Measurements from ENCODE around the gene EXO5.
"Not testable (repeated sequence)": the region's sequence is repeated elsewhere in the genome, so short reads cannot be mapped to it uniquely, and the experiment has no call there.

EXO5 gene

DNA sequence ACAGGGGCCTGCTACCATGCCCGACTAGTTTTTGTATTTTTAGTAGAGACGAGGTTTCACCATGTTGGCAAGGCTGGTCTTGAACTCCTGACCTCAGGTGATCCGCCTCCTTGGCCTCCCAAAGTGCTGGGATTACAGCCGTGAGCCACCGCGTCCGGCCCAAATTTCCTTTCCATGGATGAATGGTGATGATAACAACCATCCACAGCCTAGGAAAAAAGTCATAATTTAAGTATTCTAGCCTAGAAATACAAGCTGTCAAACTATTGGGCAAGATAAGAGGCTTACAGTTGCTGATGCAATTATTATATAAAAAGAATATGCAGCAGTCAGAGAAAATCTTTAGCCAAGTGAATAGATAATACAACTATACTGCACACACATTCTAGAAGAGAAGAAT is 46.2 kb downstream of the EXO5 start:
- not testable (repeated sequence) for FAIRE-seq

DNA sequence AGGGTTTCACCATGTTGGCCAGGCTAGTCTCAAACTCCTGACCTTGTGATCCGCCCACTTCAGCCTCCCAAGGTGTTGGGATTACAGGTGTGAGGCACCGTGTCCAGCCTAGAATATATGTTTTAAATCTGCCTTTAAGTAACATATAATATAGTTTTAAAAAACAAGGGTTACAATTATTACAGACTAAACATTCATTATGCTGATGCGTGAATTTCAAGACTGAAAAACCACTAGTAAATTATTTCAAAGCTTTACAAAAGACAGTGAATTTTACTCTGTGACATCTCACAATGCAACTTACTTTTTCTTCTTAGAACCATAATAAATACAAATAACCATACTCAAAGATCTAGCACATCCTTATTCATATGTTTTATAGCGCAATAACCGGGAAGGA is 47.6 kb downstream of the EXO5 start:
- no peak for FAIRE-seq

DNA sequence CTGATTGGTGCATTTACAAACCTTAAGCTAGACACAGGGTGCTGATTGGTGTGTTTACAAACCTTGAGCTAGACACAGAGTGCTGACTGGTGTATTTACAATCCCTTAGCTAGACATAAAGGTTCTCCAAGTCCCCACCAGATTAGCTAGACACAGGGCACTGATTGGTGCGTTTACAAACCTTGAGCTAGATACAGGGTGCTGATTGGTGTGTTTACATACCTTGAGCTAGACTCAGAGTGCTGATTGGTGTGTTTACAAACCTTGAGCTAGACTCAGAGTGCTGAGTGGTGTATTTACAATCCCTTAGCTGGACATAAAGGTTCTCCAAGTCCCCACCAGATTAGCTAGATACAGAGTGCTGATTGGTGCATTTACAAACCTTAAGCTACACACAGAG is 49.7 kb downstream of the EXO5 start:
- FAIRE-seq: not testable (repeated sequence)

DNA sequence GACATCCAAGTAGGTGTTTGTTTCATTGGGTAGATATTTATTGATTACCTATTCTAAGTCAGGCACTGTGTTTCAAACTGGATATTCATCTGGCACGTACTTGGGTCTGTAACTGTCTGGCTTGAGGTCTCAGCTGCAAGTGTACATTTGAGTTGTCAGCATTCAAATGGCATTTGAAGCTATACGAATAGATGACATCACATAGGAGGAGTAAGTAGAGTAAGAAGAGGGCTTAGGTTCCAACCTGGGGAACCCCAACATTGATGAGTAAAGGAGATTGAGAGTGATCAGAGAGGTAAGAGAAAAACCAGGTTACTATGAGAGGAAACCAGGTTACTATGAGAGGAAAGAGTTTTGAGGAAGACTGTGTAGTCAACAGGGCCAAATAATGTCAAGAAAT is 53.6 kb downstream of the EXO5 start:
- FAIRE-seq: no peak

DNA sequence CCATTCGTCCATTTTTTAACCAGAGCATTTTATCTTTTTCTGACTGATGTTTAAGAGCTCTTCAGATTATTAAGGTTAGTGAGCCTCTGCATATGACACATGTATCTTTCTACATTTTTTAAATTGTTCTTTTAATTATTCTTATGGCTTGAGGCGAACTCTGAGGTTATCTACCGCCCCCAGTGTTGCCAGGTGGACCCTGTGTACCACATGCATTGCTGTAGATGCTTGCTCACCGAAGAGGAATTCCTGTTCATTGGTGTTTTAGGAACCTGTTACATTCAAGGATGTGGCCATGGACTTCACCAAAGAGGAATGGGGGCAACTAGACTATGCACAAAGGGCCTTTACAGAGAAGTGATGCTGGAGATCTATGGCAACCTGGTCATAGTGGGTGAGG is 54.7 kb downstream of the EXO5 start:
- no peak for FAIRE-seq

DNA sequence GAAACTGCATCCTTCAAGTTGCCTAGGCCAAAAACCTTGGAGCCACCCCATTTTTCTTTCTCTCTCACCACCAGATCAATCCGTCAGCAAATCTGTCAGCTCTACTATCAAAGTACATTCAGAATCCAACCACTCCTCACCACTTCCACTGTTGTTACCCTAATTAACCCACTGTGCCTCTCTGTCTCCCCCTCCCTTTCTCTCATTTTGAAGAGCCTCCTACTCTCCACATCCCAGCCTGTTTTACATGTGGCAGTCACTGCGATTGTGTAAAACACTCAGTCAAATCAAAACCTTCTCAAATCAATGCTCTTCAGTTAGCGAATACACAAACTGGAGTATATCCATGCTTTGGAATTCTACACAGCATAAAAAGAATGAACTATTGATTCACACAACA is 55.9 kb downstream of the EXO5 start:
- no peak for FAIRE-seq

DNA sequence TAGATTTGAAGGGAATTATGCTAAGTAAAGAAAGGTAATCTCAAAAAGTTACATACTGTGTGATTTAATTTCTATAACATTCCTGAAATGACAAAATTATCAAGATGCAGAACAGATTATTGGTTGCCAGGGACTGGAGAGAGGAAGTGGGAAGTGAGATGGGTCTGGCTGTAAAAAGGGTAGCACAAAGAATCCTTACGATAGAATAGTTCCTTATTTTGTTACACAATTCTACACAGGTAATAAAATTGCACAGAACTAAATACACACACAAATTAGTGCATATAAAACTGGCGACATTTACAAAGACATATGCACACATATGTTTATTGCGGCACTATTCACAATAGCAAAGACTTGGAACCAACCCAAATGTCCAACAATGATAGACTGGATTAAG is 56.3 kb downstream of the EXO5 start:
- no peak for FAIRE-seq
